GM19023 (cell line): ENCODE results near the gene HPGD.

Experiments used
- ATAC-seq: cut with Tn5 transposase; IDR thresholded peaks from one replicate; pipeline ENCODE4 v1.9.1; 2021; ENCODE audit warnings: mild to moderate bottlenecking, moderate library complexity; ENCODE audit not compliant: unreplicated experiment

Gene HPGD

GRCh38 chr4:174479140-174479539 lies 43.1 kb downstream of the HPGD start:
- no peak for ATAC-seq

GRCh38 chr4:174475528-174475927 lies 46.8 kb downstream of the HPGD start:
- ATAC-seq = no peak

DNA sequence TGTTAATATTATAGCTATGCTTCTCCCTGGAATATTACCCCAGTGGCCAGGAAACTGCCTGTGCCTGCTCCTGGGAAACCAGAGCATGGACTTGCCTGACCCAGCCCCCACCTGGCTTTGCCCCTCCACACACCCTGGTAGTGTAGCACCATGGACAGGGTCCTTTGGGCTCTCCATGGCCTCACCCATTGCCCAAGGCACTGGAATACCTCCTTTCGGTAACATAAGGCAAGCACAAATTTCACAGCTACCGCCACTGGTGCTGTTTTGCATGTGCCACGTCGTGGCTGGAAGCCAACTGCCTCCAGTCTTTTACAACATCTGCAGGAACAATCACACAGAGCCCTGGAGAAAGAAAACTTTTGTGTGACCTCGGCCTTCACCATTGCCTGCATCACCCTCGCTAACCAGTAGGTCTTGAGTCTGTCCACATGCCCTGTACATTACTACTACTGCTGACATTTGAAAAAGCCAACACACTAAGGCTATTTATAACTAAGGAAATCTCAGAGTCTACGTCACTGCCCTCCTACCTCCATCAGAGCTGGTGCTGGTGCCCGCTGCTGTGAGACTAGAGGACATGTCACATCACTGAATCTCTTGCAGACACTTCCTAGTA lies 47.7 kb downstream of the HPGD start:
- ATAC-seq = no peak

GRCh38 chr4:174467107-174467506 lies 55.2 kb downstream of the HPGD start:
- no peak for ATAC-seq

GRCh38 chr4:174464949-174465348 lies 57.3 kb downstream of the HPGD start:
- ATAC-seq = no peak

GRCh38 chr4:174461466-174462106 lies 60.7 kb downstream of the HPGD start:
- no peak for ATAC-seq

GRCh38 chr4:174460684-174461083 lies 61.6 kb downstream of the HPGD start:
- ATAC-seq = no peak

DNA sequence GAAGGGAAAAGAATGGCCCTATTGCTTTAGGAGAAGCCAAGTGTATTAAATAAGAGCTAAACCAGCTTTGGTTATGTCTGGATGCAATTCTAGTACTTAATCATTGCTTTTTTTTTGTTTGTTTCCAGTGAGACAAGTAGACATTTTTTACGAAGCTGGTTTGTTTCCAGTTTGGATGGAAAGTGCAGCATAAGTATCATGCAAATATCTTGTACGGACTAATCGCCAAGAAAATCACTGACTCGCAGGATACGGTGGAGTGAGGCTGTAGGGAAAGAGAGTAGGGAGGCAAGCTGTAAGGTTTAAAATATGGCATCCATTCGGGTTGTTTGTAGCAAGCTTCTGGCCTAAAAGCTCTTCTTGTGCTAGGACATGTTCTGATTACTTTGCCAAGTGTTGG lies 64.8 kb downstream of the HPGD start:
- ATAC-seq = no peak

GRCh38 chr4:174454815-174455473 lies 67.3 kb downstream of the HPGD start:
- ATAC-seq = no peak

GRCh38 chr4:174451718-174452296 lies 70.5 kb downstream of the HPGD start:
- ATAC-seq = no peak

GRCh38 chr4:174450786-174451125 lies 71.5 kb downstream of the HPGD start:
- ATAC-seq = no peak

DNA sequence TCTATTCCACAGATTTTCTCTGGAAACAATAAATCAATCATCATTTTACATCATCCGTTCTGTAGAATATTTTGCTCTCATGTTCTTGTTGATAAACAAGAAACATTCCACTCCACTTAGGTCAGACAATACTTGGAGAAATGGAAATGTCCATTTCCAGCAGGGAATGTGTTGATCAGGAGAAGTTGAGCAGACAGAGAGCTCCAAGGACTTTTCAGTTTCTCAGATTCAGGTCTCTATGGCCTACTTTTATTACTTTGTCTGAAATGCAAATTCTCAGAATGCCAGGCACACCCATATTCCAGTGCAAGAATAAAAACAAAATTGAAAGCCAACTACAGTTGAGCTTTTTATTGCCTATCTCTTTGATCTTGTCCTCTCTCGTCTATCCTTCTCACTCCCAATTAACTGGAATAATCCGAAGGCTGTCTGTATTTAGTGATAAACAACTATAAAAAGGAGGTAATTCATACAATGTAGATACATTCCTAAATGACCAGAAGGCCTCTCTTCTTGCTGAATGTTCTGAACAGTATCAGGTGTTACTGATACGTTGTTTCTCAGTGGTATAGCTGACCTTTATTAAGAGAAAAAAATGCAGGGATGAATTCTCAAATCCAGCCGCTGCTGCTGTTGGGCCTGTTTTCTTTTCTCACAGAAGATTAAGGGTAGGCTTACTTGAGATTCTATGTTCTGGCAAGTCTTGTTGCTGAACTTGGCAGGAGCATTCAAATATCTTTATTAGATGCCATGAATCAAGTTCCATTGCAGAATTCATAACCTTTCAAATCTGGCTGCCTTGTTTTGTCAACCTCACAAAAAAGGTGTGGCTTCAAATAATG lies 72.1 kb downstream of the HPGD start:
- no peak for ATAC-seq

DNA sequence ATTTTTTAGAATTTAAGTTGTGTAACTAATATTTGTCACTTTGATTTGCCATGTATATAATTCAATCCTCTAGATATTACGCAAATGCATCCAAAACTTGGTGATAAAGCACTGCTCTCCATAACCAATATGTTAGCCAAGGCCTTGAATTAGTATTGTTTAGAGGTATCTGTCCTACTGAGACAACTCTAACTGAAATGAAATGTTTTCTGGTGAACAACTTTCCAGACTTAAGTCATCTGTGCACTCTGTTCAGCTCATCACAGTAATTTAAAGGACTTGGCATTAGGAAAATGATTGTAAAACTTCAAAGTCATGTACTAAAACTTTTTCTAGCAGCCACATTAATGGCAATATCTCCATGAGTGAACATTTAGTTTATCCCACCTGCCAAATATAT lies 73.1 kb downstream of the HPGD start:
- no peak for ATAC-seq

DNA sequence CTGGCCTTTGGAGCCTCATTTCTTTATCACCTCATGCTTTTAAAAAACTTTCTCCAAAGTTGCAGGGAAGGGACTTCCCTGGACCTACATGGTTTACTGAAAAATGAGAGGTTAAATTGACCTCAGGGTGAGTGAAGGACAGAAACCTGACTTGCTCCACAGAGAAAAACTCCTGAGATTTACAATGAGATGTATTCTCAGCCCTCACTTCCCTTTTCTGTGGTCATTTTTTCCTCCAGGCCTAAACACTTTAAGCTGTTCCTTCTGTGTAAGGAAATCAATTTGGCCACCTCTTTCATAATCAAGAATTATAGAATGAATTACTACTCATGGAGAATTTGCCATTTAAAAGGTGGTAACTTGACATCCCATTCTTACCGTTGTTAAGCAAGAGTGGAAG lies 77.9 kb downstream of the HPGD start:
- no peak for ATAC-seq
